Smooth muscle cell (in vitro differentiated cells): Measurements from ENCODE around the gene PPIL6. TPM values are rescaled to one million over a fixed set of nuclear protein-coding genes. Genes with fewer than 3 reads are reported as not detected.

Experiments
- DNase-seq: peaks from one replicate; lab custom pipeline; 2025; ENCODE audit not compliant: unreplicated experiment; lab: John Stamatoyannopoulos, UW
- H2AFZ ChIP-seq: fragments of 200-600 bp; sonication (generic); 2 replicates; pipeline ENCODE4 v1.6.0; 2016; ENCODE audit warnings: antibody characterized with exemption, low read depth, mild to moderate bottlenecking
- H3F3A ChIP-seq: fragments of 200-600 bp; sonication (generic); 2 replicates; pipeline ENCODE4 v1.6.0; 2017; ENCODE audit warnings: antibody characterized with exemption, low read depth
- H3K27ac ChIP-seq: fragments of 200-600 bp; sonication (generic); 2 replicates; pipeline ENCODE4 v1.5.1; 2016; ENCODE audit warnings: low read depth, mild to moderate bottlenecking
- H3K27me3 ChIP-seq: fragments of 200-600 bp; sonication (generic); 2 replicates; pipeline ENCODE4 v1.6.1; 2016; ENCODE audit warnings: low read depth, mild to moderate bottlenecking
- H3K36me3 ChIP-seq: fragments of 200-600 bp; sonication (generic); 2 replicates; pipeline ENCODE4 v1.5.1; 2016; ENCODE audit warnings: low read depth
- H3K4me1 ChIP-seq: fragments of 200-600 bp; sonication (generic); 2 replicates; pipeline ENCODE4 v1.5.1; 2016; ENCODE audit warnings: low read depth
- H3K4me2 ChIP-seq: fragments of 200-600 bp; sonication (generic); 2 replicates; pipeline ENCODE4 v1.6.0; 2016; ENCODE audit warnings: mild to moderate bottlenecking
- H3K4me3 ChIP-seq: fragments of 200-600 bp; sonication (generic); 2 replicates; pipeline ENCODE4 v1.5.1; 2016; ENCODE audit warnings: mild to moderate bottlenecking
- H3K79me2 ChIP-seq: fragments of 200-600 bp; sonication (generic); 2 replicates; pipeline ENCODE4 v1.6.0; 2016; ENCODE audit warnings: low read depth, mild to moderate bottlenecking
- H3K9ac ChIP-seq: fragments of 200-600 bp; sonication (generic); 2 replicates; pipeline ENCODE4 v1.6.0; 2016; ENCODE audit warnings: low read depth
- H3K9me3 ChIP-seq: fragments of 200-600 bp; sonication (generic); replicated peaks from 2 replicates; pipeline ENCODE4 v1.5.1; 2016; ENCODE audit warnings: low read depth
- H4K20me1 ChIP-seq: fragments of 200-600 bp; sonication (generic); 2 replicates; pipeline ENCODE4 v1.6.0; 2016; ENCODE audit warnings: low read depth
- WGBS: methylation state at CpG from one replicate; pipeline ENCODE4 v1.1.7; 2016; ENCODE audit warnings: low lambda C conversion rate; 5-methylcytosine and 5-hydroxymethylcytosine counted together
- polyA plus RNA-seq: library from polyadenylated mRNA; unstranded; fragments of >200 nt; fragmentation: Nextera tagmentation; extraction: Ambion mirVana; gene quantifications from 2 replicates; pipeline ENCODE4 v1.2.1, GENCODE V29; 2016
- total RNA-seq: library from RNA; depleted of rRNA; stranded (reverse); fragments of >200 nt; gene quantifications from 2 replicates; pipeline ENCODE4 v1.2.3, GENCODE V29; 2014
- TF ChIP-seq, protein P1 (sequence below): fragments of 200-600 bp; sonication (generic); IDR thresholded peaks from 2 replicates; pipeline ENCODE4 v1.5.1; 2017; ENCODE audit warnings: borderline replicate concordance, mild to moderate bottlenecking, antibody characterized with exemption; ENCODE audit not compliant: insufficient read depth, poor library complexity, severe bottlenecking

Gene PPIL6
- total and polyA plus RNA-seq, 2 experiments from 2014 or later = 1.3 to 1.7 TPM

- no peaks in the 10 kb centered on the region for H3F3A ChIP-seq
- peak overlapping the region; percentile 62 for H3K4me3 ChIP-seq
- WGBS = under 1% methylated on average over 42 of the region's 42 CpGs
- H3K27ac ChIP-seq = peak overlapping the region; percentile 98
- H2AFZ ChIP-seq = peak overlapping the region; percentile 87
- no peaks in the 10 kb centered on the region for H3K9me3 ChIP-seq
- no peaks in the 10 kb centered on the region for H3K36me3 ChIP-seq
- peak overlapping the region; percentile 98 for H3K9ac ChIP-seq
- peaks cover 39% of the 10 kb centered on the region for H4K20me1 ChIP-seq
- peak overlapping the region; percentile 93 for H3K4me2 ChIP-seq
- peaks cover 40% of the 10 kb centered on the region for H3K79me2 ChIP-seq
- peak; percentile 95 for DNase-seq
- TF ChIP-seq, protein P1, sequence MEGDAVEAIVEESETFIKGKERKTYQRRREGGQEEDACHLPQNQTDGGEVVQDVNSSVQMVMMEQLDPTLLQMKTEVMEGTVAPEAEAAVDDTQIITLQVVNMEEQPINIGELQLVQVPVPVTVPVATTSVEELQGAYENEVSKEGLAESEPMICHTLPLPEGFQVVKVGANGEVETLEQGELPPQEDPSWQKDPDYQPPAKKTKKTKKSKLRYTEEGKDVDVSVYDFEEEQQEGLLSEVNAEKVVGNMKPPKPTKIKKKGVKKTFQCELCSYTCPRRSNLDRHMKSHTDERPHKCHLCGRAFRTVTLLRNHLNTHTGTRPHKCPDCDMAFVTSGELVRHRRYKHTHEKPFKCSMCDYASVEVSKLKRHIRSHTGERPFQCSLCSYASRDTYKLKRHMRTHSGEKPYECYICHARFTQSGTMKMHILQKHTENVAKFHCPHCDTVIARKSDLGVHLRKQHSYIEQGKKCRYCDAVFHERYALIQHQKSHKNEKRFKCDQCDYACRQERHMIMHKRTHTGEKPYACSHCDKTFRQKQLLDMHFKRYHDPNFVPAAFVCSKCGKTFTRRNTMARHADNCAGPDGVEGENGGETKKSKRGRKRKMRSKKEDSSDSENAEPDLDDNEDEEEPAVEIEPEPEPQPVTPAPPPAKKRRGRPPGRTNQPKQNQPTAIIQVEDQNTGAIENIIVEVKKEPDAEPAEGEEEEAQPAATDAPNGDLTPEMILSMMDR = peak; percentile 49
- H3K27me3 ChIP-seq = no peaks in the 10 kb centered on the region
- peaks cover 26% of the 10 kb centered on the region for H3K4me1 ChIP-seq
These were observed 57.6 kb downstream of the PPIL6 start for GRCh38 chr6:109382576-109383437.

- Histone ChIP-seq H2AFZ (peak within 1 kb of the TSS; percentile 87), H3K4me1 (peaks cover 26% of the 10 kb centered on the region), H3K4me2 (peak within 1 kb of the TSS; percentile 93), H3K27me3 (no peaks in the 10 kb centered on the region), H3K79me2 (peaks cover 48% of the 10 kb centered on the region), H3K9me3 (no peaks in the 10 kb centered on the region), H3K36me3 (peaks cover 4% of the 10 kb centered on the region), H3F3A (no peaks in the 10 kb centered on the region), H4K20me1 (peaks cover 48% of the 10 kb centered on the region), H3K4me3 (peak within 1 kb of the TSS; percentile 62), H3K27ac (peak within 1 kb of the TSS; percentile 98), H3K9ac (peak within 1 kb of the TSS; percentile 98)
- DNase-seq = peak; percentile 95
- under 1% methylated on average over 56 of the region's 93 CpGs for WGBS
- TF ChIP-seq, protein P1 = no peak
These were observed 58.5 kb downstream of the PPIL6 start, which contains the start of gene CD164 for GRCh38 chr6:109381747-109382575. CD164 (minus strand) TSS chr6:109382467; CDS start chr6:109382378, 89 bp downstream.

- Histone ChIP-seq H4K20me1 (peaks cover 55% of the 10 kb centered on the region), H3K36me3 (peaks cover 6% of the 10 kb centered on the region), H3K4me3 (peak overlapping the region; percentile 62), H3K27ac (peak overlapping the region; percentile 98), H3F3A (no peaks in the 10 kb centered on the region), H3K79me2 (peaks cover 56% of the 10 kb centered on the region), H3K4me1 (peaks cover 26% of the 10 kb centered on the region), H3K27me3 (no peaks in the 10 kb centered on the region), H3K9me3 (no peaks in the 10 kb centered on the region), H3K4me2 (peak overlapping the region; percentile 93), H2AFZ (peak overlapping the region; percentile 13), H3K9ac (peak overlapping the region; percentile 98)
- DNase-seq = no peak
- TF ChIP-seq, protein P1 = no peak
- WGBS = under 1% methylated on average over 25 of the region's 25 CpGs
These were observed 59.2 kb downstream of the PPIL6 start for GRCh38 chr6:109381061-109381746.
